H1 (cell line): ENCODE measurements around the gene RNFT1. TPM values are rescaled to one million over a fixed set of nuclear protein-coding genes. Genes with fewer than 3 reads are reported as not detected.
"Not testable (repeated sequence)": the region's sequence is repeated elsewhere in the genome, so short reads cannot be mapped to it uniquely, and the experiment has no call there.

ENCODE experiments used
- CTCF ChIA-PET: fragments of 300-600 bp; sonication (Branson Sonifier 250); formaldehyde crosslinking; loops from one replicate; lab custom pipeline; 2021; ENCODE audit not compliant: partially characterized antibody; lab: Charles Lee
- POLR2A ChIA-PET: fragments of 300-600 bp; sonication (Branson Sonifier 250); formaldehyde crosslinking; loops from one replicate; lab custom pipeline; 2021; ENCODE audit warnings: inconsistent platforms; ENCODE audit not compliant: partially characterized antibody; lab: Charles Lee
- DNase-seq, 2 experiments: peaks; one replicate each; pipeline versions ENCODE4 v3.0.0 to v3.0.0-alpha.2; 2010 to 2022; ENCODE audit warnings: low spot score in 2 of 2, low read depth in 1 of 2, mixed read lengths in 1 of 2
- FAIRE-seq: peaks from 2 replicates; lab custom pipeline; 2011; peaks lifted over from hg19 to GRCh38; lab: Jason Lieb, UNC
- H2AFZ ChIP-seq: 2 replicates; pipeline ENCODE4 v1.8.1; 2012; ENCODE audit warnings: low read length, inconsistent platforms
- H2AK5ac ChIP-seq: 2 replicates; pipeline ENCODE4 v1.6.1; 2013; ENCODE audit warnings: low read depth, low read length
- H2BK120ac ChIP-seq: replicated peaks from 2 replicates; pipeline ENCODE3; 2013; ENCODE audit warnings: low read depth, low read length, inconsistent platforms
- H2BK12ac ChIP-seq: 2 replicates; pipeline ENCODE4 v1.6.1; 2013; ENCODE audit warnings: low read depth, low read length
- H2BK15ac ChIP-seq: 2 replicates; pipeline ENCODE4 v1.6.1; 2013; ENCODE audit warnings: low read length
- H2BK20ac ChIP-seq: 2 replicates; pipeline ENCODE4 v1.6.1; 2013; ENCODE audit warnings: low read length
- H2BK5ac ChIP-seq: 2 replicates; pipeline ENCODE4 v1.6.1; 2013; ENCODE audit warnings: low read depth, low read length
- H3K14ac ChIP-seq: 2 replicates; pipeline ENCODE4 v1.6.1; 2013; ENCODE audit warnings: inconsistent platforms; ENCODE audit not compliant: insufficient read length
- H3K18ac ChIP-seq: 2 replicates; pipeline ENCODE4 v1.6.1; 2013; ENCODE audit warnings: low read length; ENCODE audit errors: extremely low read depth
- H3K23ac ChIP-seq: 2 replicates; pipeline ENCODE4 v1.6.1; 2013; ENCODE audit warnings: inconsistent platforms; ENCODE audit not compliant: insufficient read length
- H3K23me2 ChIP-seq: 2 replicates; pipeline ENCODE4 v1.6.1; 2013; ENCODE audit warnings: low read depth, low read length
- H3K27ac ChIP-seq: 2 replicates; pipeline ENCODE4 v1.6.1; 2011; ENCODE audit warnings: low read depth, low read length, inconsistent platforms
- H3K27me3 ChIP-seq, 4 experiments: replicated peaks in 1 of 4; 1 replicate in 1 of 4; 2 replicates in 3 of 4; pipeline versions ENCODE4 v1.6.1 to v1.8.1; 2011 to 2013; ENCODE audit warnings: low read length in 3 of 4, mild to moderate bottlenecking in 3 of 4, inconsistent platforms in 2 of 4, mixed read lengths in 2 of 4, moderate library complexity in 1 of 4; ENCODE audit not compliant: control insufficient read depth in 3 of 4, insufficient read depth in 3 of 4; ENCODE audit errors: extremely low read depth in 1 of 4
- H3K36me3 ChIP-seq, 4 experiments: 2 replicates each; pipeline versions ENCODE4 v1.6.1 to v1.8.1; 2011 to 2013; ENCODE audit warnings: mild to moderate bottlenecking in 4 of 4, low read length in 3 of 4, moderate library complexity in 2 of 4, control low read depth in 1 of 4, inconsistent platforms in 1 of 4; ENCODE audit not compliant: insufficient read depth in 4 of 4, control insufficient read depth in 2 of 4
- H3K4ac ChIP-seq: replicated peaks from 2 replicates; pipeline ENCODE3; 2013; ENCODE audit warnings: low read length, low read depth, mixed read lengths, inconsistent platforms; ENCODE audit not compliant: insufficient read length
- H3K4me1 ChIP-seq, 4 experiments: replicated peaks in 1 of 4; 1 replicate in 1 of 4; 2 replicates in 3 of 4; pipeline versions ENCODE4 v1.6.1 to v1.8.1; 2011 to 2013; ENCODE audit warnings: low read length in 3 of 4, inconsistent platforms in 2 of 4, mixed read lengths in 1 of 4; ENCODE audit not compliant: insufficient read depth in 4 of 4, control insufficient read depth in 3 of 4
- H3K4me2 ChIP-seq, 2 experiments: 2 replicates each; pipeline versions ENCODE4 v1.6.1 to v1.8.1; 2011 to 2013; ENCODE audit warnings: low read depth in 2 of 2, low read length in 2 of 2, control low read depth in 1 of 2, inconsistent platforms in 1 of 2, mild to moderate bottlenecking in 1 of 2; ENCODE audit not compliant: insufficient read depth in 1 of 2
- H3K4me3 ChIP-seq, 4 experiments: fragments of 200-600, 300-600 bp in 1 of 4; sonication (generic), shearing (Covaris generic), sonication (Bioruptor Twin) in 1 of 4; 2 replicates each; pipeline versions ENCODE4 v1.5.1 to v1.8.1; 2011 to 2016; ENCODE audit warnings: low read length in 4 of 4, low read depth in 3 of 4, control low read depth in 2 of 4, inconsistent platforms in 2 of 4, mild to moderate bottlenecking in 2 of 4, mixed read lengths in 1 of 4, moderate library complexity in 1 of 4; ENCODE audit not compliant: insufficient read depth in 2 of 4; ENCODE audit errors: extremely low read depth in 1 of 4
- H3K56ac ChIP-seq: replicated peaks from 2 replicates; pipeline ENCODE3; 2013; ENCODE audit warnings: low read depth, mild to moderate bottlenecking, mixed read lengths, low read length, inconsistent platforms; ENCODE audit not compliant: insufficient read length
- H3K79me1 ChIP-seq: 2 replicates; pipeline ENCODE4 v1.6.1; 2013; ENCODE audit warnings: low read depth, low read length, control low read depth
- H3K79me2 ChIP-seq, 2 experiments: 2 replicates each; pipeline versions ENCODE4 v1.6.1 to v1.8.1; 2012 to 2013; ENCODE audit warnings: low read length in 2 of 2, mild to moderate bottlenecking in 2 of 2, inconsistent platforms in 1 of 2; ENCODE audit not compliant: insufficient read depth in 2 of 2, control insufficient read depth in 1 of 2
- H3K9ac ChIP-seq, 4 experiments: replicated peaks in 1 of 4; 1 replicate in 1 of 4; 2 replicates in 3 of 4; pipeline versions ENCODE4 v1.6.1 to v1.8.1; 2011 to 2013; ENCODE audit warnings: low read depth in 3 of 4, low read length in 3 of 4, control low read depth in 2 of 4, mild to moderate bottlenecking in 2 of 4, moderate library complexity in 2 of 4, inconsistent platforms in 1 of 4; ENCODE audit errors: extremely low read depth in 1 of 4
- H3K9me3 ChIP-seq, 2 experiments: 2 replicates each; pipeline versions ENCODE4 v1.6.1 to v1.8.1; 2012 to 2013; ENCODE audit warnings: mild to moderate bottlenecking in 2 of 2, moderate library complexity in 2 of 2, control low read depth in 1 of 2, inconsistent platforms in 1 of 2, low read depth in 1 of 2, low read length in 1 of 2, mixed read lengths in 1 of 2; ENCODE audit not compliant: insufficient read depth in 2 of 2
- H4K20me1 ChIP-seq, 2 experiments: replicated peaks in 1 of 2; 2 replicates each; pipeline versions ENCODE3 to v1.8.1; 2011 to 2013; ENCODE audit warnings: inconsistent platforms in 2 of 2, low read length in 2 of 2, mild to moderate bottlenecking in 1 of 2; ENCODE audit not compliant: insufficient read depth in 2 of 2, control insufficient read depth in 1 of 2
- H4K5ac ChIP-seq: 2 replicates; pipeline ENCODE4 v1.6.1; 2013; ENCODE audit warnings: low read length, low read depth, mixed read lengths, inconsistent platforms; ENCODE audit not compliant: insufficient read length
- H4K8ac ChIP-seq: 2 replicates; pipeline ENCODE4 v1.8.0; 2013; ENCODE audit warnings: mild to moderate bottlenecking, moderate library complexity, low read length, inconsistent platforms; ENCODE audit not compliant: insufficient read depth; ENCODE audit errors: extremely low read depth
- H4K91ac ChIP-seq: replicated peaks from 2 replicates; pipeline ENCODE3; 2013; ENCODE audit warnings: low read length, mixed read lengths, inconsistent platforms; ENCODE audit not compliant: insufficient read length
- WGBS, 2 experiments: shearing (Covaris generic) in 1 of 2; methylation state at CpG; one replicate each; pipeline versions ENCODE4 v1.1.6 to v1.1.7; 2013 to 2015; ENCODE audit warnings: low lambda C conversion rate in 2 of 2, mixed read lengths in 2 of 2, inconsistent platforms in 1 of 2, low coverage in 1 of 2, missing lambda C conversion rate in 1 of 2; ENCODE audit not compliant: insufficient replicate concordance in 2 of 2, insufficient coverage in 1 of 2, insufficient read length in 1 of 2; ENCODE audit errors: extremely low coverage in 1 of 2, missing lambda C conversion rate in 1 of 2; 5-methylcytosine and 5-hydroxymethylcytosine counted together
- polyA plus RNA-seq, 7 experiments: library from polyadenylated mRNA; depleted of rRNA in 3 of 7; stranded (reverse) in 5 of 7; unstranded in 2 of 7; fragments of >200 nt in 5 of 7; fragments of 200-250 nt in 2 of 7; gene quantifications; 1 replicate in 5 of 7; 2 replicates in 1 of 7; 4 replicates in 1 of 7; pipeline versions ENCODE4 v1.2.1 to v1.2.3, GENCODE V29; 2011 to 2013; ENCODE audit warnings: missing spikeins in 2 of 7, mixed read lengths in 2 of 7
- total RNA-seq: library from RNA; stranded (reverse); fragmentation: NEBNext Ultra II Directional; extraction: Animal tissue kit (Norgen Biotek cat#: 25700); gene quantifications from 2 replicates; pipeline ENCODE4 v1.2.1, GENCODE V29; 2021

Gene RNFT1
- total and polyA plus RNA-seq, 2 of the 8 experiments (the other 6 are each of a cell fraction or from before 2014, with no cell fraction given), result 3.0 to 5.2 TPM

DNA sequence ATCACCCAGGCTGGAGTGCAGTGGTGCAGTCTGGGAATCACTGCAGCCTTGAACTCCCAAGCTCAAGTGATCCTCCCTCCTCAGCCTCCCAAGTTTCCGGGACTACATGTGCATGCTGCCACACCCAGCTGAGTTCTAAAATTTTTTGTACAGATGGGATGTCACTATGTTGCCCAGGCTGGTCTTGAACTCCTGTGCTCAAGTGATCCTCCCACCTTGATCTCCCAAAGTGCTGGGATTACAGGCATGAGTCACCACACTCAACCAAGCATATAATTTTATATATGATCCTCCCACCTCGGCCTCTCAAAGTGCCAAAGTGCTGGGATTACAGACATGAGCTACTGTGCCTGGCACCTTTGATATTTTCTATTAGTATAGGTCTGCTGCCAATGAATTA, 7.2 kb upstream of the RNFT1 start:
- H4K8ac ChIP-seq, H3K4me1 ChIP-seq, H4K20me1 ChIP-seq, H2AK5ac ChIP-seq, H3K9me3 ChIP-seq, H3K9ac ChIP-seq, H3K79me2 ChIP-seq, H3K4me3 ChIP-seq, H2BK20ac ChIP-seq, H3K23ac ChIP-seq, H3K36me3 ChIP-seq, H3K4ac ChIP-seq, FAIRE-seq, H3K14ac ChIP-seq, H3K23me2 ChIP-seq, H3K4me2 ChIP-seq, H2BK5ac ChIP-seq, H3K79me1 ChIP-seq, H2BK12ac ChIP-seq, H4K91ac ChIP-seq, H2BK120ac ChIP-seq, DNase-seq, H3K27me3 ChIP-seq, H2AFZ ChIP-seq, H3K56ac ChIP-seq, POLR2A ChIA-PET, H2BK15ac ChIP-seq, H3K18ac ChIP-seq, H4K5ac ChIP-seq, H3K27ac ChIP-seq: not testable (repeated sequence)
- 93% methylated on average over 2 of the region's 2 CpGs; no CpG with 5 or more reads in 1 of the 2 experiments for WGBS, 2 experiments
- CTCF ChIA-PET, result interaction anchor here (0.9 to 1.0 kb wide), 2 partner anchors 34 to 37 kb away, joined by 3 read pairs; no protein-coding TSS in a partner anchor
